DND-41 (cell line): ENCODE measurements around the gene C1QL2.
A peak's percentile ranks its signal among the peaks of the same experiment; 100 is the strongest.

Experiments
- ATAC-seq: fragments of 200-7000 bp; cut with Tn5 transposase; 3 replicates; pipeline ENCODE4 v1.9.1; 2021; ENCODE audit warnings: low read depth; ENCODE audit not compliant: insufficient read depth
- DNase-seq: peaks from one replicate; pipeline ENCODE4 v3.0.0-alpha.2; 2020
- H2AFZ ChIP-seq: 2 replicates; pipeline ENCODE4 v1.6.0; 2012; ENCODE audit warnings: low read depth, low read length
- H3K27ac ChIP-seq: 2 replicates; pipeline ENCODE4 v1.5.1; 2012; ENCODE audit warnings: low read length, inconsistent platforms
- H3K27me3 ChIP-seq: fragments of 200-600 bp; sonication (generic); 2 replicates; pipeline ENCODE4 v1.6.0; 2012; ENCODE audit warnings: low read length, mild to moderate bottlenecking, inconsistent platforms; ENCODE audit not compliant: insufficient read depth, poor library complexity
- H3K36me3 ChIP-seq: 2 replicates; pipeline ENCODE4 v1.5.1; 2012; ENCODE audit warnings: low read length, inconsistent platforms; ENCODE audit not compliant: insufficient read depth
- H3K4me1 ChIP-seq: 2 replicates; pipeline ENCODE4 v1.5.1; 2012; ENCODE audit warnings: mild to moderate bottlenecking, low read length; ENCODE audit not compliant: insufficient read depth
- H3K4me2 ChIP-seq: 2 replicates; pipeline ENCODE4 v1.6.0; 2012; ENCODE audit warnings: mild to moderate bottlenecking, moderate library complexity, low read length, inconsistent platforms; ENCODE audit not compliant: insufficient read depth
- H3K4me3 ChIP-seq, 2 experiments: fragments of 200-600 bp in 1 of 2; shearing (Covaris generic) in 1 of 2; 2 replicates each; pipeline ENCODE4 v1.5.1; 2012 to 2016; ENCODE audit warnings: inconsistent platforms in 2 of 2, low read length in 2 of 2, mild to moderate bottlenecking in 2 of 2, low read depth in 1 of 2, moderate library complexity in 1 of 2
- H3K79me2 ChIP-seq: 2 replicates; pipeline ENCODE4 v1.6.0; 2012; ENCODE audit warnings: low read length, inconsistent platforms; ENCODE audit not compliant: insufficient read depth
- H3K9ac ChIP-seq: 2 replicates; pipeline ENCODE4 v1.6.0; 2012; ENCODE audit warnings: low read depth, mild to moderate bottlenecking, inconsistent platforms, low read length, moderate library complexity
- H3K9me3 ChIP-seq: 2 replicates; pipeline ENCODE4 v1.5.1; 2012; ENCODE audit warnings: low read length, moderate library complexity, mild to moderate bottlenecking, inconsistent platforms; ENCODE audit not compliant: insufficient read depth, severe bottlenecking
- H4K20me1 ChIP-seq: 2 replicates; pipeline ENCODE4 v1.6.0; 2012; ENCODE audit warnings: low read length; ENCODE audit not compliant: insufficient read depth
- CTCF ChIP-seq: IDR thresholded peaks from 2 replicates; pipeline ENCODE4 v1.5.1; 2012; ENCODE audit warnings: borderline replicate concordance, low read length, moderate library complexity, mild to moderate bottlenecking; ENCODE audit not compliant: poor library complexity, severe bottlenecking; ENCODE audit errors: extremely low read depth
- EZH2 ChIP-seq: IDR thresholded peaks from 3 replicates; pipeline ENCODE4 v1.6.1; 2012; ENCODE audit warnings: borderline replicate concordance, low read depth, mild to moderate bottlenecking, moderate library complexity, low read length, inconsistent platforms; ENCODE audit not compliant: severe bottlenecking

C1QL2 gene

GRCh38 chr2:119174216-119174992 lies 15.9 kb upstream of the C1QL2 start:
- Histone ChIP-seq H3K27me3 (no peaks in the 10 kb centered on the region), H3K9me3 (no peaks in the 10 kb centered on the region), H3K4me3 (no peak overlapping the region), H3K27ac (no peak overlapping the region), H3K4me1 (no peaks in the 10 kb centered on the region), H4K20me1 (peaks cover 3% of the 10 kb centered on the region; the same call in 1 of the 2 replicates), H3K9ac (no peak overlapping the region), H2AFZ (no peak overlapping the region), H3K4me2 (no peak overlapping the region), H3K79me2 (no peaks in the 10 kb centered on the region), H3K36me3 (no peaks in the 10 kb centered on the region)
- TF ChIP-seq CTCF (peak; percentile 85), EZH2 (no peak)
- DNase-seq (peak; percentile 51), ATAC-seq (peak; percentile 91)

- no peak overlapping the region for H3K9ac ChIP-seq
- no peak overlapping the region for H3K27ac ChIP-seq
- H4K20me1 ChIP-seq: no peaks in the 10 kb centered on the region
- ATAC-seq (no peak), DNase-seq (no peak)
- H3K4me3 ChIP-seq: no peak overlapping the region
- no peak overlapping the region for H2AFZ ChIP-seq
- no peak overlapping the region for H3K4me2 ChIP-seq
- no peaks in the 10 kb centered on the region for H3K79me2 ChIP-seq
- H3K36me3 ChIP-seq: no peaks in the 10 kb centered on the region
- TF ChIP-seq EZH2: no peak
- TF ChIP-seq CTCF: no peak
- no peaks in the 10 kb centered on the region for H3K4me1 ChIP-seq
- H3K27me3 ChIP-seq: no peaks in the 10 kb centered on the region
- H3K9me3 ChIP-seq: no peaks in the 10 kb centered on the region
Observed at GRCh38 chr2:119173556-119174060, 15.1 kb upstream of the C1QL2 start.

- Histone ChIP-seq H3K4me1 (no peaks in the 10 kb centered on the region), H3K9me3 (no peaks in the 10 kb centered on the region), H3K4me3 (no peak overlapping the region), H4K20me1 (peaks cover 9% of the 10 kb centered on the region), H2AFZ (no peak overlapping the region), H3K27me3 (no peaks in the 10 kb centered on the region), H3K4me2 (no peak overlapping the region), H3K9ac (no peak overlapping the region), H3K27ac (no peak overlapping the region), H3K79me2 (no peaks in the 10 kb centered on the region), H3K36me3 (no peaks in the 10 kb centered on the region)
- ATAC-seq (no peak), DNase-seq (no peak)
- no peak for TF ChIP-seq EZH2
- TF ChIP-seq CTCF: no peak
Observed at GRCh38 chr2:119170504-119170903, 12.0 kb upstream of the C1QL2 start.
